GM23338 (cell line): ENCODE results near the gene CENPV.

ENCODE experiments used
- CREB1 ChIP-seq: fragments of 250-450 bp; sonication (Bioruptor Pico); IDR thresholded peaks from 2 replicates; pipeline ENCODE4 v1.5.0; 2020; ENCODE audit warnings: low read depth, mild to moderate bottlenecking, moderate library complexity
- ETS1 ChIP-seq: IDR thresholded peaks from 2 replicates; pipeline ENCODE4 v1.6.1; 2016; ENCODE audit warnings: antibody characterized with exemption
- EZH2 ChIP-seq: fragments of 200-600 bp; sonication (generic); IDR thresholded peaks from one replicate; pipeline ENCODE4 v1.8.0; 2017; ENCODE audit warnings: antibody characterized with exemption, mild to moderate bottlenecking, low read depth; ENCODE audit not compliant: unreplicated experiment
- EZH2phosphoT487 ChIP-seq: fragments of 200-600 bp; sonication (generic); IDR thresholded peaks from one replicate; pipeline ENCODE4 v1.8.1; 2018; ENCODE audit warnings: antibody characterized with exemption; ENCODE audit not compliant: unreplicated experiment
- NANOG ChIP-seq: IDR thresholded peaks from 2 replicates; pipeline ENCODE4 v1.6.1; 2016; ENCODE audit warnings: antibody characterized with exemption, borderline replicate concordance
- POLR2AphosphoS5 ChIP-seq: IDR thresholded peaks from 2 replicates; pipeline ENCODE4 v1.6.1; 2016; ENCODE audit warnings: antibody characterized with exemption, low read depth
- TF ChIP-seq, protein P1 (sequence below), 2 experiments: fragments of 200-600 bp in 1 of 2; sonication (generic) in 1 of 2; conservative IDR thresholded peaks; 2 replicates each; pipeline versions ENCODE4 v1.5.1 to v1.6.1; 2016 to 2017; ENCODE audit warnings: antibody characterized with exemption in 2 of 2, low read depth in 2 of 2, mild to moderate bottlenecking in 2 of 2, moderate library complexity in 1 of 2
- TF ChIP-seq, protein P2 (sequence below): IDR thresholded peaks from one replicate; pipeline ENCODE4 v1.6.1; 2018; ENCODE audit warnings: antibody characterized with exemption; ENCODE audit not compliant: unreplicated experiment

GRCh38 chr17:16348586-16348985 lies 4.7 kb downstream of the CENPV start:
- TF ChIP-seq EZH2phosphoT487 (no peak), EZH2 (no peak), POLR2AphosphoS5 (no peak), NANOG (no peak), ETS1 (no peak), CREB1 (no peak)
- TF ChIP-seq, protein P1, sequence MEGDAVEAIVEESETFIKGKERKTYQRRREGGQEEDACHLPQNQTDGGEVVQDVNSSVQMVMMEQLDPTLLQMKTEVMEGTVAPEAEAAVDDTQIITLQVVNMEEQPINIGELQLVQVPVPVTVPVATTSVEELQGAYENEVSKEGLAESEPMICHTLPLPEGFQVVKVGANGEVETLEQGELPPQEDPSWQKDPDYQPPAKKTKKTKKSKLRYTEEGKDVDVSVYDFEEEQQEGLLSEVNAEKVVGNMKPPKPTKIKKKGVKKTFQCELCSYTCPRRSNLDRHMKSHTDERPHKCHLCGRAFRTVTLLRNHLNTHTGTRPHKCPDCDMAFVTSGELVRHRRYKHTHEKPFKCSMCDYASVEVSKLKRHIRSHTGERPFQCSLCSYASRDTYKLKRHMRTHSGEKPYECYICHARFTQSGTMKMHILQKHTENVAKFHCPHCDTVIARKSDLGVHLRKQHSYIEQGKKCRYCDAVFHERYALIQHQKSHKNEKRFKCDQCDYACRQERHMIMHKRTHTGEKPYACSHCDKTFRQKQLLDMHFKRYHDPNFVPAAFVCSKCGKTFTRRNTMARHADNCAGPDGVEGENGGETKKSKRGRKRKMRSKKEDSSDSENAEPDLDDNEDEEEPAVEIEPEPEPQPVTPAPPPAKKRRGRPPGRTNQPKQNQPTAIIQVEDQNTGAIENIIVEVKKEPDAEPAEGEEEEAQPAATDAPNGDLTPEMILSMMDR (conservative IDR thresholded peaks at IDR 0.05; ENCODE audit: low read depth in 2 of 2): no peak
- TF ChIP-seq, protein P2, sequence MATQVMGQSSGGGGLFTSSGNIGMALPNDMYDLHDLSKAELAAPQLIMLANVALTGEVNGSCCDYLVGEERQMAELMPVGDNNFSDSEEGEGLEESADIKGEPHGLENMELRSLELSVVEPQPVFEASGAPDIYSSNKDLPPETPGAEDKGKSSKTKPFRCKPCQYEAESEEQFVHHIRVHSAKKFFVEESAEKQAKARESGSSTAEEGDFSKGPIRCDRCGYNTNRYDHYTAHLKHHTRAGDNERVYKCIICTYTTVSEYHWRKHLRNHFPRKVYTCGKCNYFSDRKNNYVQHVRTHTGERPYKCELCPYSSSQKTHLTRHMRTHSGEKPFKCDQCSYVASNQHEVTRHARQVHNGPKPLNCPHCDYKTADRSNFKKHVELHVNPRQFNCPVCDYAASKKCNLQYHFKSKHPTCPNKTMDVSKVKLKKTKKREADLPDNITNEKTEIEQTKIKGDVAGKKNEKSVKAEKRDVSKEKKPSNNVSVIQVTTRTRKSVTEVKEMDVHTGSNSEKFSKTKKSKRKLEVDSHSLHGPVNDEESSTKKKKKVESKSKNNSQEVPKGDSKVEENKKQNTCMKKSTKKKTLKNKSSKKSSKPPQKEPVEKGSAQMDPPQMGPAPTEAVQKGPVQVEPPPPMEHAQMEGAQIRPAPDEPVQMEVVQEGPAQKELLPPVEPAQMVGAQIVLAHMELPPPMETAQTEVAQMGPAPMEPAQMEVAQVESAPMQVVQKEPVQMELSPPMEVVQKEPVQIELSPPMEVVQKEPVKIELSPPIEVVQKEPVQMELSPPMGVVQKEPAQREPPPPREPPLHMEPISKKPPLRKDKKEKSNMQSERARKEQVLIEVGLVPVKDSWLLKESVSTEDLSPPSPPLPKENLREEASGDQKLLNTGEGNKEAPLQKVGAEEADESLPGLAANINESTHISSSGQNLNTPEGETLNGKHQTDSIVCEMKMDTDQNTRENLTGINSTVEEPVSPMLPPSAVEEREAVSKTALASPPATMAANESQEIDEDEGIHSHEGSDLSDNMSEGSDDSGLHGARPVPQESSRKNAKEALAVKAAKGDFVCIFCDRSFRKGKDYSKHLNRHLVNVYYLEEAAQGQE: no peak
